Neural progenitor cell (in vitro differentiated cells): ENCODE results near the gene ZP1. TPM values are rescaled to one million over a fixed set of nuclear protein-coding genes. Genes with fewer than 3 reads are reported as not detected.
A peak's percentile ranks its signal among the peaks of the same experiment; 100 is the strongest.

Experiments
- DNase-seq: peaks from one replicate; pipeline ENCODE4 v3.0.0-alpha.2; 2016; ENCODE audit warnings: low spot score
- H2AFZ ChIP-seq: fragments of 200-600 bp; sonication (generic); replicated peaks from 2 replicates; pipeline ENCODE4 v1.6.1; 2016; ENCODE audit warnings: antibody characterized with exemption
- H3F3A ChIP-seq: fragments of 200-600 bp; sonication (generic); 2 replicates; pipeline ENCODE4 v1.6.1; 2016; ENCODE audit warnings: antibody characterized with exemption, low read depth
- H3K27ac ChIP-seq: fragments of 200-600 bp; sonication (generic); 2 replicates; pipeline ENCODE4 v1.5.1; 2016; ENCODE audit warnings: mild to moderate bottlenecking
- H3K27me3 ChIP-seq: fragments of 200-600 bp; sonication (generic); 2 replicates; pipeline ENCODE4 v1.6.1; 2016; ENCODE audit warnings: mild to moderate bottlenecking, moderate library complexity
- H3K36me3 ChIP-seq: fragments of 200-600 bp; sonication (generic); 2 replicates; pipeline ENCODE4 v1.5.1; 2016
- H3K4me1 ChIP-seq: fragments of 200-600 bp; sonication (generic); 2 replicates; pipeline ENCODE4 v1.6.1; 2016; ENCODE audit warnings: mixed run types
- H3K4me2 ChIP-seq: fragments of 200-600 bp; sonication (generic); 2 replicates; pipeline ENCODE4 v1.6.1; 2016
- H3K4me3 ChIP-seq: fragments of 200-600 bp; sonication (generic); 2 replicates; pipeline ENCODE4 v1.5.1; 2016
- H3K79me2 ChIP-seq: fragments of 200-600 bp; sonication (generic); 2 replicates; pipeline ENCODE4 v1.6.1; 2016; ENCODE audit warnings: low read depth
- H3K9ac ChIP-seq: fragments of 200-600 bp; sonication (generic); 2 replicates; pipeline ENCODE4 v1.6.1; 2016
- H3K9me3 ChIP-seq: fragments of 200-600 bp; sonication (generic); 2 replicates; pipeline ENCODE4 v1.5.1; 2016; ENCODE audit warnings: low read depth
- H4K20me1 ChIP-seq: fragments of 200-600 bp; sonication (generic); 2 replicates; pipeline ENCODE4 v1.6.1; 2016; ENCODE audit warnings: low read depth
- H3K27ac Mint-ChIP-seq: 3 replicates; pipeline ENCODE4 v1.8.0; 2021; ENCODE audit warnings: mixed read lengths
- H3K27me3 Mint-ChIP-seq: 2 replicates; pipeline ENCODE4 v1.8.0; 2022; ENCODE audit warnings: low read depth, mild to moderate bottlenecking, inconsistent platforms, moderate library complexity, mixed read lengths; ENCODE audit not compliant: insufficient read depth
- H3K36me3 Mint-ChIP-seq: 3 replicates; pipeline ENCODE4 v1.8.0; 2021; ENCODE audit warnings: mixed read lengths
- H3K4me1 Mint-ChIP-seq: 3 replicates; pipeline ENCODE4 v1.8.0; 2021; ENCODE audit warnings: mixed read lengths
- H3K4me3 Mint-ChIP-seq: 3 replicates; pipeline ENCODE4 v1.8.0; 2021; ENCODE audit warnings: mild to moderate bottlenecking, moderate library complexity, mixed read lengths
- H3K9me3 Mint-ChIP-seq: 3 replicates; pipeline ENCODE4 v1.8.0; 2020; ENCODE audit warnings: mixed read lengths
- EZH2 ChIP-seq: fragments of 200-600 bp; sonication (generic); IDR thresholded peaks from 2 replicates; pipeline ENCODE4 v1.6.1; 2017; ENCODE audit warnings: antibody characterized with exemption, mild to moderate bottlenecking, moderate library complexity
- EZH2phosphoT487 ChIP-seq: fragments of 200-600 bp; sonication (generic); IDR thresholded peaks from 2 replicates; pipeline ENCODE4 v1.6.1; 2017; ENCODE audit warnings: antibody characterized with exemption
- total RNA-seq: library from RNA; depleted of rRNA; stranded (reverse); fragments of >200 nt; gene quantifications from 2 replicates; pipeline ENCODE4 v1.2.3, GENCODE V29; 2015; ENCODE audit warnings: low replicate concordance
- TF ChIP-seq, protein P1 (sequence below): fragments of 200-600 bp; sonication (generic); IDR thresholded peaks from 2 replicates; pipeline ENCODE4 v1.5.1; 2017; ENCODE audit warnings: antibody characterized with exemption, mild to moderate bottlenecking

The ZP1 gene
- total RNA-seq, 1 donor from 2014 or later = not detected

DNA sequence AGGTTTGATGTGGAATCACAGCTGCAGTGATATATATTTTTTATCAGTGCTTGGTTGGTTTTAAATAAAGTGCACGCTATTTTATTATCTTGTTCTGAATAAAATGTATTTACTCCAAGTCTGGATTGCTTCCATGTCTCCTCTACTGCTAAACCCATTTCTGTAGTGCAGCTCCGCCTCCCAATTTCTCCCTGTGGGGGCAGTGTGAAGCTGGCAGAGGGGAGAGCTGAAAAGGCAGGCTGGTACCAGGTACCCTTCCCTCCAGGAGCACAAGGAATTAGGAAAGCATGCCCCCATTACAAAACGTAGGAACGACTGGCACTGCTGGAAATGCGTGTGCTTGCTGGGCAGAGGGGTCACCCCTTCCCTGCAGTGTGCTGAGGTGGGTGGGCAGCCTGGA, 56.0 kb downstream of the ZP1 start:
- no peaks in the 10 kb centered on the region for H3K36me3 ChIP-seq
- H3K27me3 ChIP-seq = no peaks in the 10 kb centered on the region
- Mint-ChIP-seq H3K4me1 (peaks cover 32% of the 10 kb centered on the region), H3K27me3 (peaks cover 2% of the 10 kb centered on the region), H3K27ac (no peak overlapping the region), H3K36me3 (peaks cover 24% of the 10 kb centered on the region), H3K9me3 (no peaks in the 10 kb centered on the region), H3K4me3 (peak overlapping the region; percentile 79)
- H3K27ac ChIP-seq = no peak overlapping the region
- peaks cover 6% of the 10 kb centered on the region for H3K4me1 ChIP-seq
- no peak overlapping the region for H3K4me3 ChIP-seq
- H2AFZ ChIP-seq = no peak overlapping the region
- H3F3A ChIP-seq = no peaks in the 10 kb centered on the region
- no peaks in the 10 kb centered on the region for H3K9me3 ChIP-seq
- H3K4me2 ChIP-seq = no peak overlapping the region
- no peak for DNase-seq
- TF ChIP-seq EZH2 (no peak), EZH2phosphoT487 (no peak)
- TF ChIP-seq, protein P1, sequence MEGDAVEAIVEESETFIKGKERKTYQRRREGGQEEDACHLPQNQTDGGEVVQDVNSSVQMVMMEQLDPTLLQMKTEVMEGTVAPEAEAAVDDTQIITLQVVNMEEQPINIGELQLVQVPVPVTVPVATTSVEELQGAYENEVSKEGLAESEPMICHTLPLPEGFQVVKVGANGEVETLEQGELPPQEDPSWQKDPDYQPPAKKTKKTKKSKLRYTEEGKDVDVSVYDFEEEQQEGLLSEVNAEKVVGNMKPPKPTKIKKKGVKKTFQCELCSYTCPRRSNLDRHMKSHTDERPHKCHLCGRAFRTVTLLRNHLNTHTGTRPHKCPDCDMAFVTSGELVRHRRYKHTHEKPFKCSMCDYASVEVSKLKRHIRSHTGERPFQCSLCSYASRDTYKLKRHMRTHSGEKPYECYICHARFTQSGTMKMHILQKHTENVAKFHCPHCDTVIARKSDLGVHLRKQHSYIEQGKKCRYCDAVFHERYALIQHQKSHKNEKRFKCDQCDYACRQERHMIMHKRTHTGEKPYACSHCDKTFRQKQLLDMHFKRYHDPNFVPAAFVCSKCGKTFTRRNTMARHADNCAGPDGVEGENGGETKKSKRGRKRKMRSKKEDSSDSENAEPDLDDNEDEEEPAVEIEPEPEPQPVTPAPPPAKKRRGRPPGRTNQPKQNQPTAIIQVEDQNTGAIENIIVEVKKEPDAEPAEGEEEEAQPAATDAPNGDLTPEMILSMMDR = no peak
- peaks cover 32% of the 10 kb centered on the region for H4K20me1 ChIP-seq
- no peak overlapping the region for H3K9ac ChIP-seq
- H3K79me2 ChIP-seq = peaks cover 27% of the 10 kb centered on the region

DNA sequence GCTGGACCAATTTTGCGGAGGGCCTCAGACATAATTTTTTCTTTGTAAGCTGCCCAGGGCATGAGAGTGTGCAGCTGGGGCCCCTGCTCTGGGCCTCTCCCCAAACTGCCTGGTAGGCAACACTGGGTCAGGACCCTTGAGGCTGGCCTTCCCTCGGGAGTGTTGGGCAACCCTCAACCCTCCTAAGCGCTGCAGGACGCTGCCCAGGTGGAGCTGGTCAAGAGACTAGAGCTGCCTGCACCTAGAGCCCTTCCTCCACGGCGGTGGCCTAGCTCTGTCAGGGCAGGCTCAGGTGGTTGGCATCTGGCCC, 56.4 kb downstream of the ZP1 start:
- Mint-ChIP-seq H3K4me1 (peaks cover 32% of the 10 kb centered on the region), H3K4me3 (peak overlapping the region; percentile 97), H3K27me3 (peaks cover 2% of the 10 kb centered on the region), H3K9me3 (no peaks in the 10 kb centered on the region), H3K27ac (no peak overlapping the region), H3K36me3 (peaks cover 24% of the 10 kb centered on the region)
- no peak overlapping the region for H2AFZ ChIP-seq
- DNase-seq = no peak
- H3K4me1 ChIP-seq = peaks cover 6% of the 10 kb centered on the region
- H3K9ac ChIP-seq = no peak overlapping the region
- H3K9me3 ChIP-seq = no peaks in the 10 kb centered on the region
- peak overlapping the region; percentile 90 for H3K4me3 ChIP-seq
- no peaks in the 10 kb centered on the region for H3F3A ChIP-seq
- peak overlapping the region; percentile 93 for H3K4me2 ChIP-seq
- peaks cover 23% of the 10 kb centered on the region for H3K79me2 ChIP-seq
- no peaks in the 10 kb centered on the region for H3K36me3 ChIP-seq
- TF ChIP-seq, protein P1 = no peak
- TF ChIP-seq EZH2phosphoT487 (no peak), EZH2 (no peak)
- H4K20me1 ChIP-seq = peaks cover 32% of the 10 kb centered on the region
- H3K27ac ChIP-seq = no peak overlapping the region
- H3K27me3 ChIP-seq = no peaks in the 10 kb centered on the region

DNA sequence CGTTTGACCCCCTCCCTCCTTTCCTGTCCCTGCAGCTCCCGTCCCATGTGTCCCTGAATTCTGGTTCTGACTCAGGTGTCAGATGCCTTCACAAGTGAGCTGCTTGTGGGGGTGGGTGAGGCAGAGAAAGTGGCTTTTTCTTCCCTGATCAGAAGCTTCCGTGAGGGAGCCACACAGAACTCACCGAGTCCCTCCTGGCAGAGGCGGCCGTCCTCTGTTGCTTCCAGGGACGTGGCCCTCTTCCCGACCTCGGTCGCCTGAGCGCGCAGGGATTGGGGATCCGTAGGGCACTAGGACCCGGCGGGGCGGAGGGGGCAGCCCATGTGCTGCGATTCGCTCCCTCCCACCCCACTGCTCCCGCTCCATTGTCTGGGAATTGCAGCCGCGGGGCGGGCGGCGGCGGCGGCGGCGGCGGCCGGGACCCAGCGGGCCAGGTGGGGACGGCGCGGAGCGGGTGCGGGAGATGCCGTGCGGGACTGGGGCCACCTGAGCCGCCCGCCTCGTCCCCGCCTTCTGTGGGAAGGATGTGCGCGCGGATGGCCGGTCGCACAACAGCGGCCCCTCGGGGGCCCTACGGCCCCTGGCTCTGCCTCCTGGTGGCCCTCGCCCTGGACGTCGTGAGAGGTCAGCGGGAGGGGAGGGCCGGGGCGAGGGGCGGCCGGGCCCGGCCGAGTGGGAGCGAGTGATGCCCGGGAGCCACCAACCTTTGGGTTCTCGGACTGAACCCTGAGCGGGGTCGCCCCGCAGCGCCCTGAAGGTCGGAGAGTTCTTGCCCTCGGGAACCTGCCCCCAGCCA, 57.0 kb downstream of the ZP1 start, which contains the start of gene TMEM132A:
TSS of gene TMEM132A (plus strand) at position 351 of the 796 bp plus-strand sequence. CDS start at position 525, 174 bp downstream.
- Histone ChIP-seq H3K9me3 (no peaks in the 10 kb centered on the region), H3K4me3 (peak within 1 kb of the TSS; percentile 90), H2AFZ (peak within 1 kb of the TSS; percentile 80), H3K9ac (peak within 1 kb of the TSS; percentile 49), H3K4me2 (peak within 1 kb of the TSS; percentile 93), H3K27ac (no peak within 1 kb of the TSS), H4K20me1 (peaks cover 32% of the 10 kb centered on the region), H3K79me2 (peaks cover 17% of the 10 kb centered on the region), H3K36me3 (no peaks in the 10 kb centered on the region), H3K27me3 (no peaks in the 10 kb centered on the region), H3F3A (no peaks in the 10 kb centered on the region), H3K4me1 (peaks cover 6% of the 10 kb centered on the region)
- no peaks in the 10 kb centered on the region for H3K9me3 Mint-ChIP-seq
- peak; percentile 93 for DNase-seq
- peaks cover 32% of the 10 kb centered on the region for H3K4me1 Mint-ChIP-seq
- peaks cover 25% of the 10 kb centered on the region for H3K36me3 Mint-ChIP-seq
- H3K27ac Mint-ChIP-seq = peak within 1 kb of the TSS; percentile 87
- H3K4me3 Mint-ChIP-seq = peak within 1 kb of the TSS; percentile 97
- peaks cover 2% of the 10 kb centered on the region for H3K27me3 Mint-ChIP-seq
- TF ChIP-seq, protein P1 = no peak
- TF ChIP-seq EZH2phosphoT487 = no peak
- no peak for TF ChIP-seq EZH2

Other genes with a start within 250 kb of the ZP1 start
- not detected in 2 replicates for gene MS4A8, start 167.9 kb upstream of the ZP1 start, total RNA-seq
- not detected in 2 replicates for gene MS4A18, start 142.8 kb upstream of the ZP1 start, total RNA-seq
- gene MS4A15, start 110.7 kb upstream of the ZP1 start, total RNA-seq = 0.09 TPM in 1 of 2 replicates, not detected in the other
- not detected in 2 replicates for gene MS4A10, start 82.2 kb upstream of the ZP1 start, total RNA-seq
- 3.3 and 9.5 TPM in 2 replicates for gene CCDC86, start 25.4 kb upstream of the ZP1 start, total RNA-seq
- gene PTGDR2, start 11.6 kb upstream of the ZP1 start, total RNA-seq = 0.06 TPM in 1 of 2 replicates, not detected in the other
- 34.5 and 72.7 TPM in 2 replicates for gene PRPF19, start 39.0 kb downstream of the ZP1 start, total RNA-seq
- gene TMEM109, start 46.6 kb downstream of the ZP1 start, total RNA-seq = 22.4 and 23.6 TPM in 2 replicates
- gene TMEM132A, start 56.9 kb downstream of the ZP1 start, total RNA-seq = 34.0 and 77.2 TPM in 2 replicates
- 1.4 and 3.3 TPM in 2 replicates for gene SLC15A3, start 84.6 kb downstream of the ZP1 start, total RNA-seq
- gene CD6, start 104.1 kb downstream of the ZP1 start, total RNA-seq = not detected in 2 replicates
- not detected in 2 replicates for gene CD5, start 234.9 kb downstream of the ZP1 start, total RNA-seq